GM12864 (cell line): Measurements from ENCODE around the gene CFHR2.

Experiments used
- DNase-seq: peaks from one replicate; pipeline ENCODE4 v3.0.0-alpha.2; 2011; ENCODE audit warnings: low read depth
- H3K4me3 ChIP-seq: 2 replicates; pipeline ENCODE4 v1.5.1; 2011; ENCODE audit warnings: mild to moderate bottlenecking, low read depth, low read length, control low read depth
- TF ChIP-seq, protein P1 (sequence below): IDR thresholded peaks from 2 replicates; pipeline ENCODE4 v1.5.1; 2011; ENCODE audit warnings: low read depth, mild to moderate bottlenecking, moderate library complexity, low read length, control low read depth, inconsistent platforms; ENCODE audit errors: missing control alignments

The CFHR2 gene

DNA sequence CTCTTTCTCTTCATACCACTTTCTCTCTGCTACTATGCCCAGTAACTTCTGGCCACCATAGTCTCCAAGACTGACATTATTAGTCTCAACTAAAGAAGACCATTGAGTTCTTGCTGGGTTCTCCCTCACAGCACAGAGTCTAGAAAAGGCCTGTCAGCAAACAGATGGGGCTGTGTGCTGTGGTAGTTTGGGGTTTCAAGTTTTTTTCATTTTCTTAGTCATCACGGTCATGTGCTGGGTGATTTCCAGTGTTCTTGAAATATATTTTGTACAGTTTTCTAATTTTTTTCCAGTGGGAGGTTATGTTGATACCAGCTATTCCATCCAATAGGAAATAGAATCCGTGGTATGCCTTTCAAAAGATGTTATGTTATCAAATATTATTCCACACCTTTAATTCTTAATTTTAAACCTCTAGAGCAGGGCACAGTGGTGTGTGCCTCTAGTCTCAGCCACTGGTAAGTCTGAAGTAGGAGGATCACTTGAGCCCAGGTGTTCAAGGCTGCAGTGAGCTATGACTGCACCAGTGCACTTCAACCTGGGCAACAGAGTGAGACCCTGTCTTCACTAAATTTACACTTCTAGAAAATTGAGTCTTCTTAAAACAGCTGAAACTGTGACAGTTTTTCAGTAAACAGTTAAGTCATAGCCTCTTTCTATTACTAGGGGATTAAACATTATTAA is 8.3 kb downstream of the CFHR2 start:
- no peak for DNase-seq
- H3K4me3 ChIP-seq: no peak overlapping the region
- TF ChIP-seq, protein P1, sequence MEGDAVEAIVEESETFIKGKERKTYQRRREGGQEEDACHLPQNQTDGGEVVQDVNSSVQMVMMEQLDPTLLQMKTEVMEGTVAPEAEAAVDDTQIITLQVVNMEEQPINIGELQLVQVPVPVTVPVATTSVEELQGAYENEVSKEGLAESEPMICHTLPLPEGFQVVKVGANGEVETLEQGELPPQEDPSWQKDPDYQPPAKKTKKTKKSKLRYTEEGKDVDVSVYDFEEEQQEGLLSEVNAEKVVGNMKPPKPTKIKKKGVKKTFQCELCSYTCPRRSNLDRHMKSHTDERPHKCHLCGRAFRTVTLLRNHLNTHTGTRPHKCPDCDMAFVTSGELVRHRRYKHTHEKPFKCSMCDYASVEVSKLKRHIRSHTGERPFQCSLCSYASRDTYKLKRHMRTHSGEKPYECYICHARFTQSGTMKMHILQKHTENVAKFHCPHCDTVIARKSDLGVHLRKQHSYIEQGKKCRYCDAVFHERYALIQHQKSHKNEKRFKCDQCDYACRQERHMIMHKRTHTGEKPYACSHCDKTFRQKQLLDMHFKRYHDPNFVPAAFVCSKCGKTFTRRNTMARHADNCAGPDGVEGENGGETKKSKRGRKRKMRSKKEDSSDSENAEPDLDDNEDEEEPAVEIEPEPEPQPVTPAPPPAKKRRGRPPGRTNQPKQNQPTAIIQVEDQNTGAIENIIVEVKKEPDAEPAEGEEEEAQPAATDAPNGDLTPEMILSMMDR: no peak

DNA sequence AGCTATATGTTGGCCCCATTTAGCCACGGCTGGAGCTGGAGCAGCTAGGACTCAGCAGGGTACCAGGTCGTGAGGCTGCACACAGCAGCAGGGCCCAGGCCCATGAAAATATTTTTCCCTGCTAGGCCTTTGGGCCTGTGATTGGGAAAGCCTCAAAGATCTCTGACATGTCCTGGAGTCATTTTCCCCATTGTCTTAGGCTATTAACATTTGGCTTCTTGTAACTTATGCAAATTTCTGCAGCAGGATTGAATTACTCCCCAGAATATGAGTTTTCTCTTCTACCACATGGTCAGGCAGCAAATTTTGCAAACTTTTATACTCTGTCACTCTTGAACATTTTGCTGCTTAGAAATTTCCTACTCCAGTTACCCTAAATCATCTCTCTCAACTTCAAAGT is 11.2 kb downstream of the CFHR2 start:
- DNase-seq: no peak
- no peak overlapping the region for H3K4me3 ChIP-seq
- TF ChIP-seq, protein P1: no peak

DNA sequence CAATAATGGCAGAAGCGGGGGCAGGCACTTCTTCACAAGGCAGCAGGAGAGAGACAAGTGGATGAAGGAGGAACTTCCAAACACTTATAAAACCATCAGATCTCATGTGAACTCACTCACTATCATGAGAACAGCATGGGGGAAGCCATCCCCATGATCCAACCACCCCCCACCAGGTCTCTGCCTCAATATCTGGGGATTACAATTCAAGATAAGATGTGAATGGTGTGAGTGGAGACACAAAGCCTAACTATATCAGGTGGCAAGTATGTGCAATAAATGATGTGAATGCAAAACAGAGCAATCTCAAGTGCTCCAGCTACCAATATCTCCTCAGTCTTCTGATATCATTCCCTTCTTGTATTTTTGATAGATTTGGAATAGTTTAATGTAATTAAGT is 12.4 kb downstream of the CFHR2 start:
- TF ChIP-seq, protein P1: no peak
- DNase-seq: no peak
- no peak overlapping the region for H3K4me3 ChIP-seq

DNA sequence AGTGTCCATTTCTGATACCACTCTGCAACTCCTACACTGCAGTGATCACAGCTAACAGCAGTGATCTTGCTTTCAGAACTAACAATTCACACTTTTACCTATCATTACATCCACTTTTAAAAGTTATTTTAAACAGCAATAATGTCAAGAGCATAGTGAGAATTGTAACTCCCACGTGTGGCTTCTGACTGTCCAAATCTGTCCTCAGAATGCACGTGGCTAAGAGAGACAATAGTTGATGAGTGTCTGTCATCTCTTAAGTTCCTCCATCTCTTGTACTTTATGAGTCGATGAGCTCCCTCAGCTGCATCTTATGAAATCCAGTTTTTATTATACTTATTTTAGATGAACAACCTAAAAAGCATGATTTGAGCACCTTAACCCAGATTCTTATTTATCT is 17.3 kb downstream of the CFHR2 start:
- H3K4me3 ChIP-seq: no peak overlapping the region
- DNase-seq: no peak

DNA sequence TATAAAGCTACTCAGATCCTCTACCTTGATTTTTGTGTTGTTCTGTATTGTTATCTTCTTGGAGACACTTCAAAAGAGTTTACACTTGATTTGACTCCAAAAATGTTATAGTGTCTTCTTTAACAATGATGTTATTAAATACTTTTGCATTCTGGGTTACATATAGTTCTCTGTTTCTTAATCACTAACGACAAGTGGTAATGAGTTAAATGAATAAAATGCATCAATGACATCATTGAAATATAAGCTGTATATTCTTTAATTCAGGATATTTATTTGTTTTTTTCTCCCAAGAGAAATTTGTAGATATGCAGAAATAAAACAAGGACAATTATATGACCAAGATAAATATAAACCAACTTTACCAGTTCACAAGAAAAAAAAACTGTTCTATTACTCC is 26.6 kb downstream of the CFHR2 start:
- TF ChIP-seq, protein P1: no peak
- no peak for DNase-seq
- H3K4me3 ChIP-seq: no peak overlapping the region

More for the DNA sequence above, 17.3 kb downstream of the CFHR2 start:
- TF ChIP-seq, protein P1: no peak

DNA sequence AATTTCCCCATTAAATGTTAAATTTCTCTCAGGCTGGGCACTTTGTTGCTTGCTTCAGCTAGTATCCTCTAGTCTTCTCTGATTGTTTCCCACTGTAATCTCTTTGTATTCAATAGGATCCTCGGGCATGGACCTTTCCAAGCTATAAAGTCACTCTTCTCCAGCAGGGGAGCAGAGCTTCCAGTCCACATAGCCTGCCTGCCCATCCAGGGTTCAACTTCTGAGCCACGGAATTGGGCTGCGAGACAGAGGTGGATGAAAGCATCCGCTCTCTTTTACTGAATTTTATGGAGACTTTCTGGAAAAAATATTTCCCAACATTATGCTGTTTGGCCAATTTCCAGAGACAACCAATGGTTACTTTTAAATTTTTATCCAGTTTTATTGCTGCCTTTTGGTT is 32.7 kb downstream of the CFHR2 start:
- no peak overlapping the region for H3K4me3 ChIP-seq
- TF ChIP-seq, protein P1: no peak
- DNase-seq: no peak

DNA sequence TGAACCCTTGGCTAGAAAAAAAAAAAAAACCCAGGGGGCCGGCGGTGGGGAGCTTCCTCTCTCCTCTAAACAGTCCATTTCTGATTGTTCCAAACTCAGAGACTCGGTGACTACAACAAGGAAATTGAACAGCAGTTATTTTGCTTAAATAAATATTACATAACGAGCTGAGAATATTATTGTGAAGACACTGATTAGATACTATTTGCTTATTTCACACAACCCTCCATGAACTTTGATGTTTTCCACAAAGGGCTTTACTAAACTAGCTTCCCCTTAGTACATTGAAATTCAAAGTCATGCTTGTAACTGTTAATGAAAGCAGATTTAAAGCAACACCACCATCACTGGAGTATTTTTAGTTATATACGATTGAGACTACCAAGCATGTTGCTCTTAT is 33.7 kb downstream of the CFHR2 start, which contains the start of gene CFHR5:
Gene CFHR5, plus strand, starts transcription at position 279 of the 400 bp plus-strand sequence. Its CDS starts 109 bp downstream, at position 388.
- H3K4me3 ChIP-seq: no peak within 1 kb of the TSS
- TF ChIP-seq, protein P1: no peak
- DNase-seq: no peak
